ENCODE results near the gene NCAPH2. TPM values are rescaled to one million over a fixed set of nuclear protein-coding genes. Genes with fewer than 3 reads are reported as not detected.

NCAPH2 gene
- total and polyA plus RNA-seq, 9 of the 15 experiments (the other 6 are each of a cell fraction or from before 2014, with no cell fraction given) = 3.6 to 88.6 (median 32.4) TPM

GRCh38 chr22:50516068-50516467 lies 8.0 kb downstream of the NCAPH2 start:
- ChIA-PET POLR2A (no interaction called here), CTCF (ENCODE audit: low intra/inter-chr PET ratio) (no interaction called here)
- no peak overlapping the region for H2AFZ ChIP-seq (ENCODE audit: low read depth, low read length)
- ATAC-seq (no peak), DNase-seq (ENCODE audit: extremely low read depth in 1 of 4, low spot score in 3 of 4) (no peak), FAIRE-seq (no peak)
- TF ChIP-seq RFX1 (IDR thresholded peaks at IDR 0.05) = no peak
- H3K36me3 ChIP-seq (ENCODE audit: control insufficient read depth, insufficient read depth, low read length) = peaks cover 60% of the 10 kb centered on the region; the same call in 1 of the 3 replicates
- no peak overlapping the region for H3K4me2 ChIP-seq (ENCODE audit: insufficient read depth, low read length)
- peaks cover 43% of the 10 kb centered on the region for H3K79me2 ChIP-seq (ENCODE audit: control insufficient read depth, insufficient read depth, low read length)
- H3K9ac ChIP-seq (ENCODE audit: insufficient read depth in 1 of 2, low read depth in 2 of 2, low read length in 2 of 2) = no peak overlapping the region; a peak in 1 of 4 replicates
- H3K27ac ChIP-seq (ENCODE audit: extremely low read depth, low read depth, low read length) = no peak overlapping the region
- H4K20me1 ChIP-seq (replicated peaks; ENCODE audit: control insufficient read depth, insufficient read depth, low read length) = no peaks in the 10 kb centered on the region
- no peaks in the 10 kb centered on the region for H3K27me3 ChIP-seq (ENCODE audit: control insufficient read depth in 2 of 2, insufficient read depth in 2 of 2, low read length in 2 of 2)
- peaks cover 0 to 4% of the 10 kb centered on the region in 2 experiments; a peak in 2 of 5 replicates for H3K4me1 ChIP-seq (replicated peaks in 1 of 2; ENCODE audit: control insufficient read depth in 2 of 2, insufficient read depth in 2 of 2, low read length in 2 of 2)
- 98% methylated on average over 5 of the region's 8 CpGs for WGBS (ENCODE audit: insufficient coverage, low coverage, missing lambda C conversion rate)
- no peak overlapping the region for H3K4me3 ChIP-seq
- in situ Hi-C loops (cut with MboI) (no loop called here), intact Hi-C loops (cut with micrococcal nuclease) (no loop called here)
- H3K9me1 ChIP-seq (ENCODE audit: control insufficient read depth, insufficient read depth, low read length) = no peaks in the 10 kb centered on the region
- H3K9me3 ChIP-seq (replicated peaks; ENCODE audit: control insufficient read depth, insufficient read depth, low read depth, low read length) = no peaks in the 10 kb centered on the region
- BruUV-seq (replicated peaks) = no TSS peak

- Histone ChIP-seq H3K4me2 (ENCODE audit: insufficient read depth, low read length) (no peak overlapping the region), H3K4me3 (no peak overlapping the region), H3K79me2 (ENCODE audit: control insufficient read depth, insufficient read depth, low read length) (peaks cover 40% of the 10 kb centered on the region), H3K4me1 (replicated peaks in 1 of 2; ENCODE audit: control insufficient read depth in 2 of 2, insufficient read depth in 2 of 2, low read length in 2 of 2) (peaks cover 0 to 4% of the 10 kb centered on the region in 2 experiments; a peak in 2 of 5 replicates), H2AFZ (ENCODE audit: low read depth, low read length) (no peak overlapping the region), H3K9me1 (ENCODE audit: control insufficient read depth, insufficient read depth, low read length) (no peaks in the 10 kb centered on the region), H4K20me1 (replicated peaks; ENCODE audit: control insufficient read depth, insufficient read depth, low read length) (no peaks in the 10 kb centered on the region), H3K9ac (ENCODE audit: insufficient read depth in 1 of 2, low read depth in 2 of 2, low read length in 2 of 2) (no peak overlapping the region), H3K27me3 (ENCODE audit: control insufficient read depth in 2 of 2, insufficient read depth in 2 of 2, low read length in 2 of 2) (no peaks in the 10 kb centered on the region), H3K36me3 (ENCODE audit: control insufficient read depth, insufficient read depth, low read length) (peaks cover 67% of the 10 kb centered on the region; the same call in 1 of the 3 replicates), H3K27ac (ENCODE audit: extremely low read depth, low read depth, low read length) (no peak overlapping the region), H3K9me3 (replicated peaks; ENCODE audit: control insufficient read depth, insufficient read depth, low read depth, low read length) (no peaks in the 10 kb centered on the region)
- WGBS (ENCODE audit: insufficient coverage, low coverage, missing lambda C conversion rate) = 80% methylated on average over 1 of the region's 16 CpGs
- POLR2A ChIA-PET = interaction anchor here (0.6 to 2.7 kb wide), 2 partner anchors 9 to 138 kb away, joined by 3 to 11 read pairs; partner anchors contain the start of genes LMF2 and NCAPH2
- ATAC-seq (no peak), DNase-seq (ENCODE audit: extremely low read depth in 1 of 4, low spot score in 3 of 4) (no peak), FAIRE-seq (no peak)
- intact Hi-C loops (cut with micrococcal nuclease) = no loop called here
- CTCF ChIA-PET (ENCODE audit: low intra/inter-chr PET ratio) = no interaction called here
- TF ChIP-seq FOXJ2 (tag; IDR thresholded peaks at IDR 0.05) = no peak
- TF ChIP-seq RBFOX2 (IDR thresholded peaks at IDR 0.05; ENCODE audit: low read depth, low read length) = peak; percentile 35; the same call in 1 of the 2 replicates
- TF ChIP-seq RBM22 (IDR thresholded peaks at IDR 0.05; ENCODE audit: low read depth, low read length, poor library complexity, severe bottlenecking) = peak; percentile 29
- no peak for TF ChIP-seq SRF (CRISPR knock-in tag; IDR thresholded peaks at IDR 0.05)
- no peak for TF ChIP-seq RAD21 (CRISPR knock-in tag; conservative IDR thresholded peaks at IDR 0.05 in 1 of 2, IDR thresholded peaks at IDR 0.05 in 1 of 2)
- in situ Hi-C loops (cut with MboI) = no loop called here
- no TSS peak for BruUV-seq (replicated peaks)
Measured at GRCh38 chr22:50516891-50517290, 8.9 kb downstream of the NCAPH2 start.
